Activated effector memory CD4-positive, alpha-beta T cell treated with Interleukin-2 at 50 U/mL for 16 hours (primary cell): Measurements from ENCODE around the gene URB2.

Source experiments
- DNase-seq: peaks from one replicate; pipeline ENCODE4 v3.0.0-alpha.2; 2020

Gene URB2

DNA sequence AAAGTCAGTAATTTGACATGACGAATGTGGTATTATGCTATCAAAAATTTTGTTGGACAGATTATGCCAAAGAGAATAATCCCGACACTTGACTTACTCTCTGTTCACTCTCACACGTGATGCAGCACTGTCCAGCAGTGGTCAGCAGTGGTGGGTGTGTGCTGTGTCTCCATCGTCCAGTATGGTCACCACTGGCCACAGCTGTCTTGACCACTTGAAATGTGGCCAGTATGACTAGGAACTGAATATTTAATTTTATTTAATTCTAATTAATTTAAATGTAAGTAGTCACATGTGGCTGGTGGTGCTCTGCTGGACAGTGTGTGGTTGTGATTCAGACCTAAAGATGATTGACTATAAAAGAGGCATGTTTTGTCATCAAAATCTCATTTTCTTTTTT is 24.0 kb downstream of the URB2 start:
- no peak for DNase-seq

DNA sequence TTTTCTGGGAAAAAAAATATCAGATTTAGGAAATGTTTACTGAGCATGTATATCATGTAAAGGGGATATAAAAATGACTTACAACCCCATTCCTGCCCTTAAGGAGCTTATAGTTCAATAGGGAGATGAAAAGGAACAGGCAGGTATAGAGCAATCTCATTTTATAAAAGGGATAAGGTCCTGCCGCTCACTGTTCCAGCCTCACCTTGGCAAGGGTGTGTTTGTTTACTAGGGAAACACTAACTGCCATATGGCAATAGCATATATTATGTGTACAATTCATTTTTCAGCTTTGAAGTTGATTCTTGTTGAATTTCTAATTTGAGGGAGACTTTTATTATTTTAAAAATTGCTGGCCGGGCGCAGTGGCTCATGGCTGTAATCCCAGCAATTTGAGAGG is 25.5 kb downstream of the URB2 start:
- DNase-seq = no peak

- DNase-seq = no peak
These were observed 27.4 kb downstream of the URB2 start for GRCh38 chr1:229653420-229653819.

GRCh38 chr1:229655781-229656180 is 29.7 kb downstream of the URB2 start:
- DNase-seq = no peak

DNA sequence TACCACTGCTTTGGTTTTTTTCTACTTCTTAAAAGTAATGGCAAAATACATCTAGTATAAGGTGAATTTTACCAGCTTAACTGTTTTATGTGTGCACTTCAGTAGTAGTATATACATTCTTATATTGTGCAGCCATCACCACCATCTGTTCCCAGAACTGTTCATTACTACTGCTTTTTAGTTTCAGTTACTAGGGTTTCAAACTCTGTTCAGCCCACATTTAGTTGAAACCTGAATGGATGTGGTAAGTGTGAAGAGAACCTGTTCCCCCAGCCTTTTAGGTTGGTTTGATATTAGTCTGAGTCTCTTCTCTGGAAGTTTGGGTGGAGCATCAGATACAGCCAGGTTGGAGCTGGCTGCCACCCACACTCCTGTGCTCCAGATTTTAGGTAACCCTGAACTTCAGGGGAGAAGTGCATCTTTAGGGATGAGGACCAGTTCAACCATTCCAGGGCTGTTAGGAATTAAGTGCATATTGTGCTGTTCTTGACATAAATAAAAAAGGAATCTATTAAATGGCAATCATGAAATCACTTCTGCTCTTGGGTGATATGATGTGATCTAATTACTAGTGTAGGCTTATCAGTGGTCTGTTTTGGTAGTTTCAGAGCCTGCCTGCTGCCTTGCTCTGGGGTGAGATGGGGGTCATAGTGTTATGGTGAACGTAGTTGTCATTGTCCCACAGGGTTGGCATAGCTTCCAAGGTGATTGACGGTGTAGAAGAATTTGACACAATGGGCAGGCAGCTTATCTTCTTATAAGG is 32.1 kb downstream of the URB2 start:
- DNase-seq = no peak

GRCh38 chr1:229661022-229661877 is 35.2 kb downstream of the URB2 start:
- peak; percentile 54 for DNase-seq

GRCh38 chr1:229661897-229662296 is 35.9 kb downstream of the URB2 start:
- DNase-seq = no peak

GRCh38 chr1:229664133-229664689 is 38.2 kb downstream of the URB2 start:
- peak; percentile 61 for DNase-seq

- no peak for DNase-seq
These were observed 40.0 kb downstream of the URB2 start for GRCh38 chr1:229665912-229666558.

DNA sequence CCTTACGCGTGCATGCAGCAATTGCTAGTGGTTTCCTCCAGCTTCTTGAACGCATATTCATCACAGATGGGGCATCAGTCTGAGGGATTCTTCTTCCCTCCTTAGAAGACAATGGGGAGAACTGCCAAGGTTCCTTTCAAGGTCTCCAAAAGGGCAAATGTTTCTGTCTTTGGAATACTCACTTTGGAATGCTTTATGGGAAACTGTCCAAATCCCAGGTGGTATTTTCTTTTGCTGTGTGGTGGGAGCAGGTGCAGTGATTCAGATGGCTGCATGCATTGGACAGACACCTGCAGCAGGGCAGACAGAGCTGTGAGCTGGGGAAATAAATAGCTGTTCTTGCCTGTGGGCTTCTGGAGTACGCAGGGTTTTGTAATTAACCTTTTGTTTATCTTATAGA is 40.5 kb downstream of the URB2 start:
- no peak for DNase-seq

DNA sequence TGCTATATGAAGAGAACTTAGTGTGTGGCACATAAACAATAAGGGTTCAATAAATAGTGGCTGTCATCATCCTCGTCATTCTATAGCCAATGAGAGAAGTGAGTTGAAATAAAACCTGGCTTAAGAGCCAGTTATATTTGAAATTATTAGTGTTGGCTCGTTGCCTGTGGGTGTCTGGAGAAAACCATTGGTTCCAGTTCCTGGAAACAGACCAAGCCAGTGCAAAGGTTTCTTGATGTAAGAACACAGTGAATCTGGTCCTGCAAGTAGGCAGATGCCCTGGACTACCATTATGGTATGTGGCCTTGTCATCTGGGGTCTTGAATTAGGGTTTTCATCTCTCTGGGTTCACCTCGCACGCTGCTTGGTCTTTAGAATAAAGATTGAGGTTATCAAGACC is 43.3 kb downstream of the URB2 start:
- no peak for DNase-seq

- DNase-seq = no peak
These were observed 45.3 kb downstream of the URB2 start for GRCh38 chr1:229671310-229671709.

DNA sequence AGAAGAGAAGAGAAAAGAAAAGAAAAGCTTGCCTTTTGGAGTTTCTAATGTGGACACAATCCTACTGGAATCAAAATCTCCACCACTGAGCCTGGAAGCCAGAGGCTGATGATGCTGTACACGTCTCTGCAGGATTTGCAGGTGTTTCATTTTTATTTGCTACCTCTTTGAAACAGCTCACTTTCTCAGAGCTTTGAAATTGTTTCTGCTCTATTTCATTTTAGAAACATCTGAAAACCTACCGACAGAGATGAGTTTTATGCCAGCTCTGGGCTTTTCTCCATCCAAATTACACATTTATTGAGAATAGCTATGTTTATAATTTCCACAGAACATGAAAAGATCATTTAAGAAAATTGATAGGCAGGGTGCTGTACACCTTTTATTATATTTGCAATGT is 46.2 kb downstream of the URB2 start:
- no peak for DNase-seq

- DNase-seq = no peak
These were observed 48.0 kb downstream of the URB2 start for GRCh38 chr1:229674042-229674441.

- DNase-seq = no peak
These were observed 49.3 kb downstream of the URB2 start for GRCh38 chr1:229675396-229675795.

DNA sequence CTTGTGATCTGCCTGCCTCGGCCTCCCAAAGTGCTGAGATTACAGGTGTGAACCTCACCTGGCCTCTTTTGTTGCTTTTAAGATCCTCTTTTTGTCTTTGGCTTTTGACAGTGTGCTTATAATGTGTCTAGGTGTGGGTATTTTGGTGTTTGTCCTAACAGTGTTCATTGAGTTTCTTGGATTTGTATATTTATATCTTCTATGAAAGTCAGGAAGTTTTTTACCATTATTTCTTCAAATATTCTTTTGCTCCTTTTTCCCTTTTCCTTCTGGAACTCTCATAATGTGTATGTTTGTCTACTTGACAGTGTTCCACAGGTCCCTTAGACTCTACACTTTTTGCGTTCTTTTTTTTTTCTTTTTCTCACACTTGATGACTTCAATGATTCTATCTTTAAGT is 59.1 kb downstream of the URB2 start:
- DNase-seq = no peak

DNA sequence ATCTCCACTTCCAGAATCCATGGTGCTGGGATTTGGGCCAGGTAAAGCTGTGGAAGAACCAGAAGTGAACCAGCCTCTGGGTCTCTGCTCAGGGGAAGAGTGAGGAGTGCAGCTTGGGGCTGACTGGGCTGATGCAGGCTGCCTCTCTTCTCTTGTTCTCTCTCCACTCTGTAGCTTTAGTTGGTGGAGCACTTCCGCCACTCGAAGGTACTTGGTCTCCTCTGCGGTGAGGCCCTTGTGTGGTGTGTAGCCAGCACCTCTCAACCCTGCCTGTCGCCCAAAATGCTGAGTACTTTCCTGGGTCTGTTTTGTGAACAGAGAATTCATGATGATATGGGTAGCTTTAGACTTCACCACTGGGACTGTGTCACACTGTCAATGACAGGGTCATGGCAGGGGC is 63.2 kb downstream of the URB2 start:
- DNase-seq = no peak

- no peak for DNase-seq
These were observed 63.9 kb downstream of the URB2 start for GRCh38 chr1:229689904-229690303.

GRCh38 chr1:229690662-229691061 is 64.6 kb downstream of the URB2 start:
- no peak for DNase-seq

DNA sequence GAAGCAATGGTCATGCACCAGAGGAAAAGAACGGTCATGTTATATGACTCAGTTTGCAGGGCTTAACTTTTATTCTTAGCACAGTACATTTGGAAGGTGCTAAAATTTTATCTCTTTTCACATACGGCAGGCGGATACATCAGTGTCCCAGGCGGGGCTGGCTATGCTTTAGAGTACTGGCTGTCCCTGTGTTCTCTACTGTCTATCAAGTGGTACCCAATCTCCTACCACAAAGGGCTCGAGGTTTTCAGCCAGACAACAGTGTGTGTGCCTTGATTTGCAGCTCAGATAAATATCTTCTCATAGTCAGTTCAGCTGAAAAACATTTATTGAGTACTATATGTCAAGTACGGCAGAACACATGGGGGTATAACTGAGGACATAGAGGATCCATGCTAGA is 65.3 kb downstream of the URB2 start:
- DNase-seq = no peak

GRCh38 chr1:229693129-229693900 is 67.3 kb downstream of the URB2 start:
- DNase-seq = no peak

DNA sequence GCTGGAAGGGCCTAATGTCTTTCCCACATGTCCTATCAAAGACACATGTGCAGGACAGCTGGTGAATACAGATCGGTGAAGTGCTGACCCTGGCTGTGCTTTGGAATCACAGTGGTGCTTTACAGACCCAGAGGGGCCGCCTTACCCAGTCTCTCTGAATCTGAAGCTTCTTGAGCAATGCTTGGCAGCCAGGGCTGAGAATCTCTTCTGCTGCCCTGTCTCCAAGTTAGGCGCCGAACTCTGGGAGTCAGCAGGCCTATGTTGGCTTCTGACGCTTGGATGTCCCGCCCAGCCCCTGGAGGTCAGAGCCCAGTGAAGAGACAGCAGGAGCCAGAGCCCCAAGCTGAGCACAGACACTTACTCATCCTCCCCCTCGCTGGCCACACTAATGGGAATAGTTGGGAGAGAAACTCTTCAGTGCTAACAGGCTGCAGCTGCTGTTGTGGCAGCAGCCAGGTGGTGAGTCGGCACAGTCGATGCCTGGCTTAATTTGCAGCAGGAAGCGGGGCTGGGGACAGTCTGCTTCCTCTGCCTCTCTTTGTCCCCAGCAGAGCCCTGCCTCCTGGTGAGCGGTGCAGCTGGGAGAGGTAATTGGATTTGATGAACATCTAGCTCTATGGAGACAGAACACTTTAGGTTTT is 68.1 kb downstream of the URB2 start:
- no peak for DNase-seq
